ENCODE data around the gene HOXC5.

Gene HOXC5

DNA sequence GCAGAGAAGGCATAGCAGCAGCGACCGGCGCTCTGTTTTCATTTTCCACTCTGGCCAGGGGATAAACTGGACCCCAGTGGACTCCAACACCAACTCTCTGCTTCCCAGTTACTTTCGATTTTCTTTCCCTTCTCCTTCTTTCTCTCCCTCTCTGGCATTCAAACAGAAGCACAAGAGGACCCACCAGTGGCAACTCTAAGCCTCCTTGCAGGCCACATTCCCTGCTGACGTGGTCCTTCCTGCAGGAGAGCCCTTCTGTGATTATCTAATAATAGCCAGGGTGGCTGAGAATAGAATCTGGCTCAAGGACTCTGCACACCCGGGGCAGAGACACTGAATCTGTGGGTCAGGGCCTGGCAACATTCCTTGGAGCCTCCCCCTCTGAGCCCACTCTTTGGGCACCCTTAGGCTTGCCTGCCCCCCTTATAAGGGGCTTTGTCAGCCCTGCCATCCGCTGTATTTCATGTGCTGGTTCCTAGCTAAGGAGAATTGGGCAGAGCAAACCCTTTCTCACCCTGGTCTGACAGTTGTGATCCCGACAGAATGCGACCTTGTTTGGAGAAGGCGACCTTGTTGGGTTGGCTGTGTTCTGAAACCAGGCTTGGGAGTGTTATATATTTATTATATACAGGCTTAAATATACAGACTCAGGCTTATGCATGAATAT lies 12.8 kb upstream of the HOXC5 start:
- no peak for DNase-seq (ENCODE audit: low spot score)

DNA sequence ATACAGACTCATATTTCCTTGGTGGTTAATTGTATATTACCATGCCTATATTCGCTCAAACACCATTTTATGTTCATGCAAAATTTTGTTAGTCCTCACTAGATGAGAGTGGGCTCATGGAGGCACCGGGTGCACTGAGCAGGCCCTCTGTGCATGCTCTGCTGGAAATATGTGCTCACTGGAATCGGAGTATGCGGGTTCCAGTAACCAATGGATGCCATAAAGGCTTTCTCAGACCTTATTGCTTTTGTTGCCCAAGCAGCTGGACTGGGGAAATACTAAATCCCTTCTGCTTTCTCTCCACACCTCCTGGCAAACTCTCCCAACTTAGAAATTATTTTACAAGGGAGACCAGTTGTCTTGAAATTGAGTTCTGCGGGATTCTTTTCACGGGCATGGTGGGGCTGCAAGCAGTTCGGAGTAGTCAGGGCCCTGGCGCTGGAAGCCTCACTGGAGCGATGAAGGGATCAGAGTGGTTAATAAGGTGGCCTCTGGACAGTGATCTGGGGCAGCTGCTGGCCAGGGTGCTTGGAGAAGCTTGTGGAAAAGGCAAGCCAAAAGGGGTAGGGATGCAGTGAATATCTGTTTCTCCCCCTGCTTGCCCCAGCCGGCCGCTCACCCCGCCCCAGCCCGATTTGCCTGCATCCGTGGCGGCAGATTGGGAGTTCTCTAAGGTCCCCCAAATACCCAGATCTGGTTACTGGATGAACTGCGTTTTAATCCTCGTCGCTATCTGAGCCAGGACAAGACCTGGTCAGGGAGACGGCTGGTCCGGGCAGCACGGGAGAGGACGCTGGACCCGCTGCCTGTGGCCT lies 12.1 kb upstream of the HOXC5 start:
- DNase-seq (ENCODE audit: low spot score), result no peak

DNA sequence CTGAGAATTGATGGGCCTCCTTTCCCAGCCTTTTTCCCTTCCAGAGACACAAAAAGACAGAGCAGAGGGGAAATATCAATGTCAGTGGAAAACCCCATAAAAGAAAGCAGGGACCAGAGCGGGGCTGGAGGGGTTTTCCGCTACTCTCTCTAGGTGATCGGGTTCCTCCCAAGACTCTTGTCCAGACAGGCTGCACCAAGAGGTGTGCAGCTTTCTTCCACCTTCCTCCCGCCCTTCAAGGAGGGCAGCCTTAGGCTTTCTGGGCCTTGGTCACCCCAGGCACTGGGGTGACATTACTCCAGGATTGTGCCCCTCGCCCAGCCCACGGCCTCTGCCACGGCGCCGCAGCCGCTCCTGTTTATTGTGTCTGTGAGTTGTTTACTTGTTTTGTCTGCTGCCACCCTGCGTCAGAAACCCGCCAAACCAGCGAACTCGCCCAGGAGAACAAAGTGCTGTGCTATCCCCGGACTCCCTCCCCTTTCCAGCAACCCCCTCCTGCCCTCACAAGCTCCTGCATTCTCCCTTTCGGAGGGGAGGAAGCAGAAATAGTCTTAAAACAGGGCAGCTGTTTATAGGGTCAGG lies 11.3 kb upstream of the HOXC5 start:
- no peak for DNase-seq (ENCODE audit: low spot score)

DNA sequence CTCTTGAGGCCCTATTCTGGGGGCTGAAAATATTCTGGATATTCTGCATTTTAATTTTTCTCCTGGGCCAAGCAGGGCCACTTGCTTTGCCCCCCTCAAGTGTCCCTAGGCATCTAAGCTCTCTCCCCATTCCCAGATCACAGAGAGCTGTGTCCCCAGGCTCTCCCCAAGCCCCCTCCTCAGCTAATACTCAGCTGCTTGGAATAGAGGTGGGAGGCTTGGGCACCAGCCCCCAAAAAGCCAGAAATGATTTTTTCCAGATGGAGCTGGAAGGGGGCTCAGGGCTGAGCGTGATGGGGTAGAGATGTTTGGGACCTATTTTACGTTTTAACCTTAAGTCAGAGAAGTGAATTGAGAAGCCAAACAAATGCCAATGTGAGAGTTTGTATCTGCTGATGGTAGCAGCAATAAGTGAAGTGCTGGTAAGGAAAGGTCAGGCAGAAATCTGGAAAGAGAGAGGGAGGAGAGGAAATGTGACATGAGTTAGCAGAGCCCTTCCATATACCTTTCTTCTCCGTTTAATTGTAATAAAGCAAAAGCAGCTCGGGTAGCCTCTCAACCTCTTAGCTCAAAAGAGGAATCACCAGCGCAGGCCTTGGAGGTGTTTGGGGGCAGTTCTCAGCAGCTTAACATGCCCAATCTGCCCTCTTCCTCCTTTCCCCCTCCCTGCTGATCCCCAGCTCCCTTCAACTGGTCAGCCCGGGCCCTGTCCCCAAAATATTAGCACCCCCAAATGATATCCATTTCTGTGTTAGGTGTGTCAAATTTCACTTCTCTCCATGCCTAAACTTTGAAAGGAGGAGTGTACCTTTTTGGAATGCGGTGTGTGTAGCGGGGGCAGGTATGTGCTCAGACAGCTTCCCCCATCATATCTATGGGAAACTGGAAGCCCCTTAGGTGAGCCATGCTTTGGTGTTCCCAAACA lies 9.6 kb upstream of the HOXC5 start:
- DNase-seq (ENCODE audit: low spot score), result no peak

DNA sequence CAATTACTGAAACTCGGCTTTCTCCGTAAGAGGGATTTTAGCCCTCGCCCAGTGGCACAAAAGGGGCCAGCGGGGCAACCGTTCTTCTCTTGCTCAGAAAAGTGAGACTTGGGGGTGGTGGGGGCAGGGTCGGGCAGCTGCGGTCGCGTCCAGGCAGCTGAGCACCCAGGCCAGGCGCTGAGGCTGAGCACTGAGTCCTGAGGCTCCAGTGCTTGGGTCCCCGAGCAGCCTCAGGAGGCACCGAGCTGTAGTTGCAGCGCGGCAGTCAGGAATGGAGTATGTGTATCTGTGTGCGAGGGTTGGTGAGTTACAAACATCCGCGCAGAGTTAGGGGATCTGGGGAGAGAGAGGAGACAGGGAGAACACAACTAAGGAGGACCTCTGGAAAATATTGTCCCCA lies 8.7 kb upstream of the HOXC5 start:
- DNase-seq (ENCODE audit: low spot score), result no peak

DNA sequence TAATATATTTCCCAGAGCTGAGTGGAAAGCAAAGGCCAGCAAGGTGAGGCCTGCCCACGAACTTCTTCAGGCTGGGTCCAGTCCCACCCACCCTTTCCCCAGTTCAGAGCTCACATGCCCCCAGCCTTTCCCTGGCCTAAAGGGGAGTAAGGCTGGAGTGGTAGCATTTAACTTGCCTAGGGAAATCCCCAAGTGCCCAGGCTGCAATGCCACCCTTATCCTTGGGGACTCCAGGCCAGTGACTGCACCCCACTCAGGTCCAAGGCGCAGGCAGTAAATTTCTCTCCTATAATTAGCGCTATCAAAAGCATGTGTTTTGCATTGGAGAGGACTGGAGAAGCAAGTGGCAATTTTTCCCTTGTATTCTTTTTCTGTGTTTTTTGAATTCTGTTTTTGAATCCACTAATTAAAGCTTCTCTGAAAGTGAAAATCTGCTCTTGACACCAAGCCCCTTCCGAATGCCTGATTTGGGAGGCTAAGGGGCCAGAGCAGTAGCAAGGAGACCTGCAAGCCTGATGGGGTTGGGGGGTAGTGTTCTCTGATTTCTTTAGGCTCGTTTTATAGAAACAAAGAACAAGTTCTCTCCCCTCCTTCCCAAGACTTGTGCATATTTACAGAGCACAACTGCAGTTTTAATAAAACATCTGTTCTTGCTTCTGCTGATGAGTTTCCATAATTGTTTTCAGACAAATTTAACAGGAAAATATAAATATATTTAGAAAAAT lies 8.1 kb upstream of the HOXC5 start:
- no peak for DNase-seq (ENCODE audit: low spot score)

DNA sequence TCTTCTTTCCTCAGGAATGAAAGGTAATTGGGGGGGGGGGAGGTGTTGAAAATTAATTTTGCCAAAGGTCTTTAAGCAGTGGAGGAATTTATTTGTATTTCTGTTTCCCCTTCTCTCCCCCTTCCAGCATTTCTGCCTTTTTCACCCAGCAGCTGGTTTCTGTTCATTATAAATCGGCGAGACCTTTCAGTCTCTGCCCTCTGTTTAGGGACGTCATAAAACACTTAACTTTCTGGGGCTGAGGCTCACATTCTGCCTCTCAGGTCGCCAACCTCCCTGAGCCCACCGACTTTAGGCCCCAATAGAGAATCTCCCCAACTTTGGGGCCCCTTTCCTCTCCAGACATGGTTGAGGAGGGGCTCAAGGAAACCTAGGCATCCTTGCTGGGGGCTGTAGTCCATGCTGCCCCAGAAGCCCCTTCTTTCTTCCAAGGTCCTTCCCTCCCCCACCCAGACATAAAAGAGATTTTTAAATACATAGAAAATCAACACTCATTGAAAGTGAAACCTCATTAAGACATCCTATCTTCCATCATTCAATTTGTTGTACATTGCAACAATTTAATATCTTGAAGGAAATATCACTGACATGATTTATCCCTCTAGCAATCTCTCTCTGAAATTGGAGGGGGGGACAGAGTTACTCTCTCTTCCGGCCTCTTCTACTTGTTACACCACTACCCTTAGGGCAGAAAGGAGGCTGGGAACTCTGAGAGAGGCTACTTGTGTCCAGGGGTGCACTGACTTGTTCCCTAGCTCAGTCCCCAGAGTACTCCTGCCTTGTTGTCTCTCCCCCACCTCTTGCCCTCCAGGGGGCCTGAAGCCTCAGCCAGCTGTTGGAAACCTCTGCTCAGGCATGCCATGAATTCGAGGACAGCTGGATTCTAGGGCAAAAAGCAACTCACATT lies 7.1 kb upstream of the HOXC5 start:
- DNase-seq (ENCODE audit: low spot score), result no peak

DNA sequence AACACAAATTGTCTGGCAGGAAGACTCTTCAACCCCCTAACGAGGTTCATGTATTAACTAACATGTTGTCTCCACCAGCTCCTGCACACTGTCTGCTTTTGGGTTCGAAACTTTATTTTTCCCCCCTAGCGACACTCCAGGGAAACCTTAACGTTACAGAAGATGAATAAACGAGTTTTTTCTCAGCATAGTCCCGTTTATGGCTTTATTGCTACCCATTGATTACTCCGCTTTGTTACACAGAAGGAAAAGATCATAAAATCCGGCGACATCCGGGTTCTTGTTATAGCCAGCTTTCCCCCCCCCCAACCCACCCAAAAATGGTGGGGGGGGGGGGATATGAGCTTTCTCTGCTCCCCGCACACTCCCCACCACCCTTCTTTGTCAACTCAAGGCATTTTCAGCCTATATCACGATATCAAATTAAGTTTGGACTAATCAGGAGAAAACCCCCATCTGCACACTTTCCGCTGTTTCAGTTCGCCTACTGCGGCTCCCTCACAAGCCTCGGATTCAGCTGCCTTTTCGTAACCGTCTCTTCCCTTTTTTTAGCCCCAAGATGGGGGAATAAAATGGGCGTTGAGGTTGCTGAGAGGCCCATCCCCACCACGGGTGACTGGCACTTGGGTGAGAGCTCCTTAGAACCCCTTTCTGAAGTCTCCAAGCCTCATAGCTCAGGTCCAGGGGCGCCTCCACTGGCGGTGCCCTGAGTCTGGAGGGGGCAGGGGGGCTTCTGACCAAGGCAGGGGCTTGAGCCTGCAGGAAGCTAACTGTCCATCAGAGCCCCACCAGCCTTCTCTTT lies 6.0 kb upstream of the HOXC5 start:
- no peak for DNase-seq (ENCODE audit: low spot score)

DNA sequence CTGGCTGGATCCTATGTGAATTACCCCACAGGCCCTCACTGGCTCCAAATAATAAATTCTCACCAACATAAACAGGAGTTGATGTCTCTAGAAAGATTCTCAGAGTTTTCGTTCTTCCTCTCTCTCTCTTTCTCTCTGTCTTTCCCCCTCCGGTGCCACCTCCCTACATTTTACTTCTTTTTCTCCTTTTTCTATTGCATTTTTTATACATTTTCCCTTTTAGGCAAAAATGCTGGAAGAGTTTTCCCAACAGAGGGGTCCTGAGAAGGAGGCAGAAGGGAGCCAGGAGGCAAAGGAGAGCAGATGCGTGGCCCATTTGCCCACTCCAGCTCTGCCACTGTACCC lies 5.4 kb upstream of the HOXC5 start:
- DNase-seq (ENCODE audit: low spot score), result no peak

DNA sequence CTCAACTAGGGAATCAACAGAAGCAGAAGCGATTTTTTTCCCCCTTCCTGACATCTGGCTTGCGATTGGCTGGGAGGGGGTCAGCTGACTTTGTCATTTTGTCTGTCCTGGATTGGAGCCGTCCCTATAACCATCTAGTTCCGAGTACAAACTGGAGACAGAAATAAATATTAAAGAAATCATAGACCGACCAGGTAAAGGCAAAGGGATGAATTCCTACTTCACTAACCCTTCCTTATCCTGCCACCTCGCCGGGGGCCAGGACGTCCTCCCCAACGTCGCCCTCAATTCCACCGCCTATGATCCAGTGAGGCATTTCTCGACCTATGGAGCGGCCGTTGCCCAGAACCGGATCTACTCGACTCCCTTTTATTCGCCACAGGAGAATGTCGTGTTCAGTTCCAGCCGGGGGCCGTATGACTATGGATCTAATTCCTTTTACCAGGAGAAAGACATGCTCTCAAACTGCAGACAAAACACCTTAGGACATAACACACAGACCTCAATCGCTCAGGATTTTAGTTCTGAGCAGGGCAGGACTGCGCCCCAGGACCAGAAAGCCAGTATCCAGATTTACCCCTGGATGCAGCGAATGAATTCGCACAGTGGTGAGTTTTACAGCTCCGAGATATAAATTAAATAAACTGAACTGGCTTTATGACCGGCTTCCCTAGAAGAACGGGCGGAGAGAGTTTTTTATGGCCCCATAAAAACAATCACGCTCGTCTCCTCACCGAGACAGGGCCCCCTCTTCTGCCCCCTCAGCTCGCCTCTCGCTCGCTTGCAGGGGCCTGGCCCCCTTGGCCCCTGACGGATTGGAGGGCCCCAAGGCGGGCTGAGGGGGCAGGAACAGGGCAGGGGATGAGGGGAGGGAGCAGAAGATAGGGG lies 4.3 kb upstream of the HOXC5 start, which contains the start of gene HOXC6:
Gene HOXC6 (plus strand): TSS at position 127 of the 888 bp plus-strand sequence. CDS start 82 bp downstream, at position 209.
- peak; percentile 77 for DNase-seq (ENCODE audit: low spot score)

DNA sequence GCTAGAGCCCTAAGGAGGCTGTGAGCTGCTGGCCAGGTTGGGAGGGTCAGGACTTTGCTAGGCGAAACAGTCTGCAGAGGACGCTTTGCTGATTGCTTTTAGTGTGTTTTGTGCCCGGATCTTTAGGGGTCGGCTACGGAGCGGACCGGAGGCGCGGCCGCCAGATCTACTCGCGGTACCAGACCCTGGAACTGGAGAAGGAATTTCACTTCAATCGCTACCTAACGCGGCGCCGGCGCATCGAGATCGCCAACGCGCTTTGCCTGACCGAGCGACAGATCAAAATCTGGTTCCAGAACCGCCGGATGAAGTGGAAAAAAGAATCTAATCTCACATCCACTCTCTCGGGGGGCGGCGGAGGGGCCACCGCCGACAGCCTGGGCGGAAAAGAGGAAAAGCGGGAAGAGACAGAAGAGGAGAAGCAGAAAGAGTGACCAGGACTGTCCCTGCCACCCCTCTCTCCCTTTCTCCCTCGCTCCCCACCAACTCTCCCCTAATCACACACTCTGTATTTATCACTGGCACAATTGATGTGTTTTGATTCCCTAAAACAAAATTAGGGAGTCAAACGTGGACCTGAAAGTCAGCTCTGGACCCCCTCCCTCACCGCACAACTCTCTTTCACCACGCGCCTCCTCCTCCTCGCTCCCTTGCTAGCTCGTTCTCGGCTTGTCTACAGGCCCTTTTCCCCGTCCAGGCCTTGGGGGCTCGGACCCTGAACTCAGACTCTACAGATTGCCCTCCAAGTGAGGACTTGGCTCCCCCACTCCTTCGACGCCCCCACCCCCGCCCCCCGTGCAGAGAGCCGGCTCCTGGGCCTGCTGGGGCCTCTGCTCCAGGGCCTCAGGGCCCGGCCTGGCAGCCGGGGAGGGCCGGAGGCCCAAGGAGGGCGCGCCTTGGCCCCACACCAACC lies 3.1 kb upstream of the HOXC5 start:
- DNase-seq (ENCODE audit: low spot score), result peak; percentile 32

DNA sequence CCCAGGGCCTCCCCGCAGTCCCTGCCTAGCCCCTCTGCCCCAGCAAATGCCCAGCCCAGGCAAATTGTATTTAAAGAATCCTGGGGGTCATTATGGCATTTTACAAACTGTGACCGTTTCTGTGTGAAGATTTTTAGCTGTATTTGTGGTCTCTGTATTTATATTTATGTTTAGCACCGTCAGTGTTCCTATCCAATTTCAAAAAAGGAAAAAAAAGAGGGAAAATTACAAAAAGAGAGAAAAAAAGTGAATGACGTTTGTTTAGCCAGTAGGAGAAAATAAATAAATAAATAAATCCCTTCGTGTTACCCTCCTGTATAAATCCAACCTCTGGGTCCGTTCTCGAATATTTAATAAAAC lies 2.4 kb upstream of the HOXC5 start:
- DNase-seq (ENCODE audit: low spot score), result no peak

DNA sequence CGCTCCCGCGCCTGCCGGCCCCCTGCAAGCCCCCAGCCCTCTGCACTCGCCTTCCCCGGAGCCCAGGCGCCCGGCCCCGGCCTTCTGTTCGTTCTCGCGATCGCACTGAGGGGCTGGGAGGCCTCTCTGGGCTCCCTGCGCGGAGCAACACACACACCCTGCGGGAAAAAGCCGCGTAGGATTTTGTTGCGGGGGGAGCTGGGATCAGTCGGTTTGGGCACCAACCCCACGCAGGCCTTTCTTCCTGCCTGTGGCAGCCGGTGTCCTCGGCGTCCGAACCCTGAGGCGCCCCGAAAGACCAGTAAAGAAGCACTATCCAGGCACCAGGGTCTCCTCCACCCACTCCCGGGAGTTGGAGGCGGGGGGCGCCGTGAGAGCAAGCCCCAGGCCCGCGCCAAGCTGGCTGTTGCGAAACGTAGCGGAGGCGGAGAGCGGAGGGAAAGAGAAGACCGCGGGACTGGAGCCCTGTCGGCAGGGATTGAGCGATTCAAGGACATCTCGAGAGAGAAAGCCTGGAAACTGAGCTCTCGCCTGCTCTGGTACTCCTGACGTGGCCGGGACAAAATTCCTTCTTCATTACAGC lies 1.9 kb upstream of the HOXC5 start:
- DNase-seq (ENCODE audit: low spot score), result peak; percentile 62

DNA sequence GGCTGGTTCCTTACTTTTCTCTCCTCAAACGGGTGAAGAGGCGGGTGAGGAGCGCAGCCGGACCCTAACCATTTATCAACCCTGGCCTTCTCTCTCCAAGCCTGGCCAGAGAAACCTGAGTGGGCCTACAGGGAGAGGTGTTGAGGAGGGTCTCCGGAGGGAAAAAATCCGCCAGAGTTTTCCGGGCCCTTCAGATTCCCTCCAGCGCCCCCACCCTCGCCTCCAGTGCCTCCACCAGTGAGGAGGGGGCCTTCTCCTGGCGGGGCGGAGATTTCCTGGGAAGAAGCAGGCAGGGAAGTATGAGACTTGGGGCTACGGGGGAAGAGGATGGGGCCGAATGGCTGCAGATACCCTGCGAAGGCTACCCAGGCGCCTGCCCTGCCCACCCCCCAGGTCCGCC lies 1.4 kb upstream of the HOXC5 start:
- DNase-seq (ENCODE audit: low spot score), result no peak

DNA sequence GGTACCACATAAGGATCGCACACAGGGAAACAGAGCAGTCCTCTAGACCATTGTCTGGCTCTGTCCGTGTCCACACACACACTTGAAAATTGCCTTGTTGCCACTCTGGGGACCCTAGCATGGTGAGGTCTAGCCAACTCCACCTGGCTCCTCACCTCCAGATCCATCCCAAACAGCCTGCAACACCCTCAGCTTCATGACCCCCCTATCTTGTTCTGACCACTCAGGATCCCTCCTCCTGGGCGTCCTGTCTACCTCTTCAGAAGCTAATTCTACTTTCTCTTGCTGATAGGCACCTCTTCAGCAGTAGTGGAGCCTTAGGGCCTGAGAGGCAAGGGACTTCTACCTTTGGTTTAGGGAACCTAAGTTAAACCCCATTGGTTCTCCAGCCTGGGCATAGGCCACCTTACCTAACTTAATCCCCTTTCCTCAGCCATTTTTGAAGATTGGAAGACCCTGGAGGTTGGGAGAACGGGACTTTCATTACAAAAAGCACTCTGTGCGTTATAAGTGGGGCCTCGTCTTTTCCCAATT lies 697 bp upstream of the HOXC5 start:
- no peak for DNase-seq (ENCODE audit: low spot score)

DNA sequence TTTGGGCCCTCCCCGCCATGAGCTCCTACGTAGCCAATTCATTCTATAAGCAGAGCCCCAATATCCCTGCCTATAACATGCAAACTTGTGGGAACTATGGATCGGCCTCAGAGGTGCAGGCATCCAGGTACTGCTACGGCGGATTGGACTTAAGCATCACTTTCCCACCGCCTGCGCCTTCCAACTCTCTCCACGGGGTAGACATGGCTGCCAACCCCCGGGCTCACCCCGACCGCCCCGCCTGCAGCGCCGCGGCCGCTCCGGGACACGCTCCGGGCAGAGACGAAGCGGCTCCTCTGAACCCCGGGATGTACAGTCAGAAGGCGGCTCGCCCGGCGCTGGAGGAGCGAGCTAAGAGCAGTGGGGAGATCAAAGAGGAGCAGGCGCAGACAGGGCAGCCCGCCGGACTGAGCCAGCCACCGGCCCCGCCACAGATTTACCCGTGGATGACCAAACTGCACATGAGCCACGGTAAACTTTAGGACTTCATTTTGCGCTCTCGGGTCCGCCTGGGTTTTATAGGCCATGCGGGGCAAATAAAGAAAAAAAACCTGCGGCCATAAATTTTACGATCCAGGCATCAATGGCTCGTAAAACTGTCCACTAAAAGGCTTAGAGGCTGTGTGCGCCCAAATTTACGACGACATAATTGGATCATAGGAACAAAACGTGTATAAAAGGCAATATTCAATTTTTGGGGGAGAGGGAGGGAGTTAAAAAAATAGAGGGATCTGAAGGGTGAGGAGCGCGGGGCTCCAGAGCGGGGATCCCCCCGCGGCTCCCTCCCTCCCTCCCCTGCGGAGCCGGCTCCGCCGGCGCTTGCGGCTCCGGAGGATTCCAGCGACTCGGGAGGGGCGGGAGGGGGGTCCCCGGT lies 493 bp downstream of the HOXC5 start:
- DNase-seq (ENCODE audit: low spot score), result no peak

Measured in AG08395 (cell line).